BJ (cell line): ENCODE results near the gene RGS7. TPM values are rescaled to one million over a fixed set of nuclear protein-coding genes. Genes with fewer than 3 reads are reported as not detected.

Experiments used
- CTCF ChIA-PET: fragments of 350-600 bp; formaldehyde crosslinking; extraction: SDS; loops from one replicate; lab custom pipeline; 2021; ENCODE audit warnings: antibody characterized with exemption, inconsistent platforms; lab: Yijun Ruan, JAX
- POLR2A ChIA-PET: fragments of 300-600 bp; sonication (Branson Sonifier 250); formaldehyde crosslinking; extraction: SDS; loops from one replicate; lab custom pipeline; 2021; ENCODE audit warnings: antibody characterized with exemption; lab: Charles Lee
- DNase-seq: peaks from one replicate; pipeline ENCODE4 v3.0.0-alpha.2; 2011; ENCODE audit warnings: low read depth
- H3K27me3 ChIP-seq: 2 replicates; pipeline ENCODE4 v1.6.0; 2011; ENCODE audit warnings: low read length; ENCODE audit not compliant: control insufficient read depth, insufficient read depth
- H3K36me3 ChIP-seq: 2 replicates; pipeline ENCODE4 v1.5.1; 2011; ENCODE audit warnings: low read length; ENCODE audit not compliant: control insufficient read depth, insufficient read depth
- H3K4me3 ChIP-seq: 2 replicates; pipeline ENCODE4 v1.5.1; 2011; ENCODE audit warnings: low read depth, mild to moderate bottlenecking, control low read depth, low read length
- CTCF ChIP-seq: IDR thresholded peaks from 2 replicates; pipeline ENCODE4 v1.5.1; 2011; ENCODE audit warnings: low read depth, mild to moderate bottlenecking, control low read depth, inconsistent platforms, low read length, moderate library complexity; ENCODE audit not compliant: insufficient read depth
- polyA plus RNA-seq: library from polyadenylated mRNA; depleted of rRNA; stranded (reverse); fragments of >200 nt; gene quantifications from 2 replicates; pipeline ENCODE4 v1.2.3, GENCODE V29; 2011

The RGS7 gene
- polyA plus RNA-seq, 1 experiment = 0.93 TPM

GRCh38 chr1:241274693-241275092 is 82.3 kb downstream of the RGS7 start:
- Histone ChIP-seq H3K36me3 (no peaks in the 10 kb centered on the region), H3K4me3 (no peak overlapping the region), H3K27me3 (no peaks in the 10 kb centered on the region)
- POLR2A ChIA-PET = no interaction called here
- CTCF ChIA-PET = no interaction called here
- TF ChIP-seq CTCF = no peak
- no peak for DNase-seq

DNA sequence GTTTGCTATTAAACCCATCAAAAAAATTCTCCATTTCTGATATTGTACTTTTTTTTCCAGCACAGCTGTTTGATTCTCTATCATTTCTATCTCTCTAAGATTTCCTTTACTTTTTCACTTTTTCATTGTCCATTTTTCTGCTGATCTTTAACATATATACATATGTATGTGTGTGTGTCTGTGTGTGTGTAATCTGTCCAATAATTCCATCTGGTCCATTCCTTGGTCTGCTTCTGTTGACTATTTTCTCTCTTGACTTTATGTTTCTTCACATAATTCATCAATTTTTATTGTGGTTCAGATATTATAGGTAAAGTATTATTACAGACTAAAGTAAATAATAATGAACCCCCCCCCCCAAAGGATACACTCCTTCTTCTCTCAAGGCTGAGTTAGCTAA is 84.2 kb downstream of the RGS7 start:
- no peaks in the 10 kb centered on the region for H3K36me3 ChIP-seq
- ChIA-PET CTCF (interaction anchor here (0.6 to 0.7 kb wide), 2 partner anchors 9 to 1483 kb away, joined by 3 to 4 read pairs; no protein-coding TSS in a partner anchor), POLR2A (no interaction called here)
- DNase-seq = no peak
- no peaks in the 10 kb centered on the region for H3K27me3 ChIP-seq
- no peak overlapping the region for H3K4me3 ChIP-seq
- TF ChIP-seq CTCF = no peak

DNA sequence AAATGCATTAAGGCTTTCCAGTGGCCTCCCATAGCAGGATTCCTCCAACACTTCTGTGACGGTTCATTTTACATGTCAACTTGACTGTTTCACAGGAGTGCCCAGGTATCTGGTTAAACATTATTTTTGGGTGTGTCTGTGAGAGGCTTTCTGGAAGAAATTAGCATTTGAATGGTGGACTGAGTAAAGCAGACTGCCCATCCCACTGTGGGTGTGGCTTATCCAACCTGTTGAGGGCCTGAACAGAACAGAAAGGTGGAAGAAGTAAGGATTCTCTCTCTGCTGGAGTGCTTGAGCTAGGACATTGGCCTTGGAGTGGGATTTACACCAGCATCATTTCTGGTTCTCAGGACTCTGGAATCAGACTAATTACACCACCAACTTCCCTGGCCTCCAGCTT is 85.6 kb downstream of the RGS7 start:
- Histone ChIP-seq H3K36me3 (no peaks in the 10 kb centered on the region), H3K27me3 (no peaks in the 10 kb centered on the region), H3K4me3 (no peak overlapping the region)
- DNase-seq = no peak
- CTCF ChIA-PET = no interaction called here
- TF ChIP-seq CTCF = no peak
- POLR2A ChIA-PET = no interaction called here

DNA sequence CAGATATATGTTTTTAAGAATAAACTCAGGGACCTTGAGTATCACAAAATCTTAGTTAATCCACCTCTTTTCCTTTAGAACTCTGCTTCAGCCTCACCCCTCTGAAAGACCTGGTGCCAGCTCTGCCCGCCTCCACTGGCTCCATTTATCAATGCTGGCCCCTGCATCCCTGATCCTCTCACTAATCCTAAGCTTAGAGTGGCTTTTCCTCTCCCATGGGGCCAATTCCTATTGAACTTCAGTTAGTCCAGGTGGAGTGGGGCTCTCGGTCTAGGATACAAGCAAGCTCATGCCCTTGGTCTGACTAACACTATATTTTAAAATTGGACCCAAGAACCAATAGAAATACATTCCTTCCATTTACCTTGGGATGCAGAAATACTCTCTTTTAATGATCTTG is 87.0 kb downstream of the RGS7 start:
- ChIA-PET CTCF (no interaction called here), POLR2A (no interaction called here)
- DNase-seq = no peak
- no peaks in the 10 kb centered on the region for H3K27me3 ChIP-seq
- TF ChIP-seq CTCF = no peak
- no peak overlapping the region for H3K4me3 ChIP-seq
- no peaks in the 10 kb centered on the region for H3K36me3 ChIP-seq

GRCh38 chr1:241269116-241269515 is 87.9 kb downstream of the RGS7 start:
- no peak for DNase-seq
- ChIA-PET CTCF (no interaction called here), POLR2A (no interaction called here)
- no peaks in the 10 kb centered on the region for H3K36me3 ChIP-seq
- H3K4me3 ChIP-seq = no peak overlapping the region
- H3K27me3 ChIP-seq = no peaks in the 10 kb centered on the region
- TF ChIP-seq CTCF = no peak
